Naive thymus-derived CD8-positive, alpha-beta T cell (primary cell): ENCODE measurements around the gene SAFB2. TPM values are rescaled to one million over a fixed set of nuclear protein-coding genes. Genes with fewer than 3 reads are reported as not detected.
"Not testable (repeated sequence)": the region's sequence is repeated elsewhere in the genome, so short reads cannot be mapped to it uniquely, and the experiment has no call there.

Experiments used
- ATAC-seq, 2 donors: fragments of 150-1000 bp; cut with Tn5 transposase in 1 of 2; sonication (Bioruptor Pico), chemical (Tn5 transposase) in 1 of 2; 1 replicate in 1 of 2; 2 replicates in 1 of 2; pipeline ENCODE4 v1.10.0; 2021; ENCODE audit warnings: mild to moderate bottlenecking in 2 of 2, moderate library complexity in 2 of 2
- POLR2A ChIA-PET: fragments of 350-600 bp; sonication (Branson Sonifier 250); formaldehyde crosslinking; loops from one replicate; lab custom pipeline; 2021; ENCODE audit warnings: antibody characterized with exemption; lab: Charles Lee
- DNase-seq, 10 donors: peaks; one replicate each; pipeline versions ENCODE4 v3.0.0 to v3.0.0-alpha.2; 2020 to 2022
- H3K27ac Mint-ChIP-seq, 10 donors: one replicate each; pipeline ENCODE4 v1.8.0; 2020 to 2022; ENCODE audit warnings: mild to moderate bottlenecking in 10 of 10, mixed read lengths in 10 of 10, moderate library complexity in 4 of 10, inconsistent platforms in 1 of 10
- H3K27me3 Mint-ChIP-seq, 5 donors: one replicate each; pipeline ENCODE4 v1.8.0; 2021 to 2022; ENCODE audit warnings: mixed read lengths in 5 of 5
- H3K36me3 Mint-ChIP-seq, 3 donors: one replicate each; pipeline ENCODE4 v1.8.0; 2020 to 2022; ENCODE audit warnings: mixed read lengths in 3 of 3, mild to moderate bottlenecking in 2 of 3, inconsistent platforms in 1 of 3
- H3K4me1 Mint-ChIP-seq, 4 donors: one replicate each; pipeline ENCODE4 v1.8.0; 2021 to 2022; ENCODE audit warnings: mixed read lengths in 4 of 4
- H3K4me3 Mint-ChIP-seq, 10 donors: one replicate each; pipeline ENCODE4 v1.8.0; 2020 to 2022; ENCODE audit warnings: mild to moderate bottlenecking in 10 of 10, mixed read lengths in 10 of 10, moderate library complexity in 6 of 10, inconsistent platforms in 1 of 10
- H3K9me3 Mint-ChIP-seq, 9 donors: one replicate each; pipeline ENCODE4 v1.8.0; 2020 to 2022; ENCODE audit warnings: mixed read lengths in 9 of 9, mild to moderate bottlenecking in 3 of 9, inconsistent platforms in 1 of 9, moderate library complexity in 1 of 9
- polyA plus RNA-seq, 3 donors: library from polyadenylated mRNA; unstranded; fragments of 300-500 nt; fragmentation: Illumina TruSeq; gene quantifications; one replicate each; pipeline ENCODE4 v1.2.3, GENCODE V29; 2021
- total RNA-seq, 8 experiments: library from RNA in 2 of 8; stranded (reverse) in 2 of 8; gene quantifications; one replicate each; pipeline ENCODE4 v1.2.3 and lab custom pipeline; 2021 to 2026

SAFB2 gene
- total and polyA plus RNA-seq, 5 experiments from 2014 or later, result 25.8 to 221 (median 47.4) TPM

GRCh38 chr19:5621311-5621944, 1.1 kb downstream of the SAFB2 start:
- Mint-ChIP-seq H3K36me3 (peaks cover 11 to 66% (median 19%) of the 10 kb centered on the region in 3 donors), H3K4me1 (peaks cover 40 to 78% (median 66%) of the 10 kb centered on the region in 4 donors)

GRCh38 chr19:5619946-5620345, 2.6 kb downstream of the SAFB2 start:
- Mint-ChIP-seq H3K4me1 (peaks cover 30 to 64% (median 55%) of the 10 kb centered on the region in 4 donors), H3K9me3 (no peaks in the 10 kb centered on the region), H3K27ac (peak overlapping the region in 6 of 10 donors; percentile 2 to 100 (median 100)), H3K36me3 (peaks cover 4 to 66% (median 22%) of the 10 kb centered on the region in 3 donors), H3K4me3 (peak overlapping the region; percentile 95 to 100 (median 100)), H3K27me3 (peaks cover 0 to 3% (median 0%) of the 10 kb centered on the region in 5 donors)
- DNase-seq (no peak), ATAC-seq (no peak)
- POLR2A ChIA-PET, result interaction anchor here (3.5 to 5.4 kb wide), 2 partner anchors 67 to 70 kb away, joined by 40 to 41 read pairs; partner anchors contain the start of gene RPL36

More at GRCh38 chr19:5621311-5621944, 1.1 kb downstream of the SAFB2 start:
- H3K27me3 Mint-ChIP-seq, result peaks cover 0 to 3% (median 0%) of the 10 kb centered on the region in 5 donors
- ATAC-seq (no peak), DNase-seq (no peak)
- H3K9me3 Mint-ChIP-seq, result no peaks in the 10 kb centered on the region
- peak overlapping the region; percentile 94 to 100 (median 100) for H3K27ac Mint-ChIP-seq
- POLR2A ChIA-PET, result interaction anchor here (1.3 to 5.4 kb wide), 8 partner anchors 13 to 283 kb away, joined by 3 to 41 read pairs (median 9); partner anchors contain the start of genes CATSPERD, DUS3L, LONP1 and NDUFA11
- H3K4me3 Mint-ChIP-seq, result peak overlapping the region; percentile 95 to 100 (median 100)

- Mint-ChIP-seq H3K4me1 (peaks cover 24 to 56% (median 47%) of the 10 kb centered on the region in 4 donors), H3K36me3 (peaks cover 4 to 77% (median 24%) of the 10 kb centered on the region in 3 donors), H3K4me3 (peak overlapping the region in 6 of 10 donors; percentile 31 to 100 (median 51)), H3K27me3 (peaks cover 0 to 3% (median 0%) of the 10 kb centered on the region in 5 donors), H3K9me3 (no peaks in the 10 kb centered on the region), H3K27ac (peak overlapping the region in 4 of 10 donors; percentile 25 to 72 (median 38))
- no peak for ATAC-seq
- POLR2A ChIA-PET, result interaction anchor here (0.8 kb wide), 1 partner anchor 50 kb away, joined by 4 read pairs; the partner anchor contains the start of gene TINCR
- DNase-seq, result no peak
These were observed 4.0 kb downstream of the SAFB2 start for GRCh38 chr19:5618591-5618990.

- peak overlapping the region in 2 of 10 donors; percentile 16 to 22 for H3K27ac Mint-ChIP-seq
- H3K27me3 Mint-ChIP-seq, result no peaks in the 10 kb centered on the region
- peaks cover 25 to 58% (median 47%) of the 10 kb centered on the region in 4 donors for H3K4me1 Mint-ChIP-seq
- H3K9me3 Mint-ChIP-seq, result no peaks in the 10 kb centered on the region
- ATAC-seq (no peak), DNase-seq (no peak)
- H3K36me3 Mint-ChIP-seq, result peaks cover 5 to 88% (median 24%) of the 10 kb centered on the region in 3 donors
- POLR2A ChIA-PET, result no interaction called here
- no peak overlapping the region for H3K4me3 Mint-ChIP-seq
These were observed 5.5 kb downstream of the SAFB2 start for GRCh38 chr19:5617080-5617479.

GRCh38 chr19:5615756-5616327, 6.7 kb downstream of the SAFB2 start:
- H3K27me3 Mint-ChIP-seq, result no peaks in the 10 kb centered on the region
- DNase-seq, result no peak
- POLR2A ChIA-PET, result interaction anchor here (1.7 kb wide), 1 partner anchor 8 kb away, joined by 4 read pairs; no protein-coding TSS in a partner anchor

GRCh38 chr19:5612891-5613865, 9.4 kb downstream of the SAFB2 start:
- POLR2A ChIA-PET, result no interaction called here
- ATAC-seq (no peak), DNase-seq (no peak)
- Mint-ChIP-seq H3K27ac (peak overlapping the region in 1 of 10 donors; percentile 86), H3K36me3 (peaks cover 5 to 93% (median 34%) of the 10 kb centered on the region in 3 donors), H3K27me3 (no peaks in the 10 kb centered on the region), H3K4me3 (no peak overlapping the region), H3K9me3 (no peaks in the 10 kb centered on the region), H3K4me1 (peaks cover 10 to 35% (median 13%) of the 10 kb centered on the region in 4 donors)

More at GRCh38 chr19:5615756-5616327, 6.7 kb downstream of the SAFB2 start:
- Mint-ChIP-seq H3K4me3 (no peak overlapping the region), H3K27ac (peak overlapping the region in 2 of 10 donors; percentile 1 to 37), H3K9me3 (no peaks in the 10 kb centered on the region), H3K36me3 (peaks cover 5 to 91% (median 20%) of the 10 kb centered on the region in 3 donors), H3K4me1 (peaks cover 20 to 52% (median 37%) of the 10 kb centered on the region in 4 donors)
- ATAC-seq, result no peak

GRCh38 chr19:5609881-5610448, 12.6 kb downstream of the SAFB2 start:
- H3K36me3 Mint-ChIP-seq, result peaks cover 5 to 94% (median 27%) of the 10 kb centered on the region in 3 donors
- ATAC-seq, result no peak
- no peak for DNase-seq
- no peak overlapping the region for H3K4me3 Mint-ChIP-seq
- POLR2A ChIA-PET, result no interaction called here
- no peaks in the 10 kb centered on the region for H3K9me3 Mint-ChIP-seq
- H3K4me1 Mint-ChIP-seq, result peaks cover 23 to 41% (median 26%) of the 10 kb centered on the region in 4 donors
- no peak overlapping the region for H3K27ac Mint-ChIP-seq
- no peaks in the 10 kb centered on the region for H3K27me3 Mint-ChIP-seq

- Mint-ChIP-seq H3K27ac (peak overlapping the region in 1 of 10 donors; percentile 25), H3K36me3 (peaks cover 11 to 94% (median 29%) of the 10 kb centered on the region in 3 donors), H3K4me1 (peaks cover 22 to 38% (median 26%) of the 10 kb centered on the region in 4 donors)
- POLR2A ChIA-PET, result interaction anchor here (0.7 kb wide), 1 partner anchor 33 kb away, joined by 3 read pairs; no protein-coding TSS in a partner anchor
- not testable (repeated sequence) for ATAC-seq, DNase-seq, H3K4me3 Mint-ChIP-seq, H3K9me3 Mint-ChIP-seq, H3K27me3 Mint-ChIP-seq
These were observed 13.8 kb downstream of the SAFB2 start for GRCh38 chr19:5608766-5609165.

GRCh38 chr19:5608291-5608690, 14.3 kb downstream of the SAFB2 start:
- POLR2A ChIA-PET, result interaction anchor here (0.7 kb wide), 1 partner anchor 33 kb away, joined by 3 read pairs; no protein-coding TSS in a partner anchor
- Mint-ChIP-seq H3K27me3 (no peaks in the 10 kb centered on the region), H3K27ac (peak overlapping the region in 3 of 10 donors; percentile 24 to 36 (median 25)), H3K36me3 (peaks cover 10 to 94% (median 28%) of the 10 kb centered on the region in 3 donors), H3K4me1 (peaks cover 20 to 38% (median 26%) of the 10 kb centered on the region in 4 donors), H3K9me3 (no peaks in the 10 kb centered on the region), H3K4me3 (no peak overlapping the region)
- ATAC-seq, result no peak
- DNase-seq, result no peak

- ATAC-seq, result peak in 1 of 2 donors; percentile 24
- H3K27ac Mint-ChIP-seq, result peak overlapping the region in 6 of 10 donors; percentile 1 to 74 (median 28)
These were observed 15.0 kb downstream of the SAFB2 start for GRCh38 chr19:5607318-5608275.

More at GRCh38 chr19:5607318-5608275, 15.0 kb downstream of the SAFB2 start:
- Mint-ChIP-seq H3K36me3 (peaks cover 5 to 93% (median 28%) of the 10 kb centered on the region in 3 donors), H3K9me3 (no peaks in the 10 kb centered on the region), H3K4me1 (peaks cover 13 to 33% (median 24%) of the 10 kb centered on the region in 4 donors), H3K4me3 (peak overlapping the region in 1 of 10 donors; percentile 31), H3K27me3 (no peaks in the 10 kb centered on the region)
- POLR2A ChIA-PET, result no interaction called here
- no peak for DNase-seq
